ENCODE results near the gene UQCRQ.
A peak's percentile ranks its signal among the peaks of the same experiment; 100 is the strongest.

The UQCRQ gene

GRCh38 chr5:132866342-132867045 lies at the start of gene UQCRQ, which contains the start of gene GDF9:
UQCRQ (plus strand) TSS chr5:132866642; CDS start chr5:132866882, 240 bp downstream.
GDF9 (minus strand) TSS chr5:132866469; CDS start chr5:132864533, 1,936 bp downstream.
- DNase-seq = peak; percentile 74 to 90

GRCh38 chr5:132817011-132817410 lies 49.4 kb upstream of the UQCRQ start:
- DNase-seq = no peak

GRCh38 chr5:132819468-132819867 lies 47.0 kb upstream of the UQCRQ start:
- no peak for DNase-seq

GRCh38 chr5:132820162-132820754 lies 46.2 kb upstream of the UQCRQ start:
- DNase-seq = peak; percentile 56 to 69

- DNase-seq = no peak
These were observed 45.1 kb upstream of the UQCRQ start for GRCh38 chr5:132821350-132821749.

- DNase-seq = no peak
These were observed 44.7 kb upstream of the UQCRQ start for GRCh38 chr5:132821791-132822190.

- no peak for DNase-seq
These were observed 43.6 kb upstream of the UQCRQ start for GRCh38 chr5:132822650-132823480.

- no peak for DNase-seq
These were observed 42.9 kb upstream of the UQCRQ start for GRCh38 chr5:132823481-132824050.

GRCh38 chr5:132824426-132824825 lies 42.0 kb upstream of the UQCRQ start:
- DNase-seq = no peak

- no peak for DNase-seq
These were observed 41.2 kb upstream of the UQCRQ start for GRCh38 chr5:132825033-132825833.

- no peak for DNase-seq
These were observed 40.5 kb upstream of the UQCRQ start for GRCh38 chr5:132825834-132826391.

- DNase-seq = no peak
These were observed 39.9 kb upstream of the UQCRQ start for GRCh38 chr5:132826424-132827082.

- no peak for DNase-seq
These were observed 38.3 kb upstream of the UQCRQ start for GRCh38 chr5:132827943-132828673.

- DNase-seq = no peak
These were observed 37.5 kb upstream of the UQCRQ start for GRCh38 chr5:132828846-132829494.

GRCh38 chr5:132829742-132830435 lies 36.6 kb upstream of the UQCRQ start:
- peak; percentile 15 to 41 for DNase-seq

- DNase-seq = peak in 1 of 2 experiments; percentile 28
These were observed 35.9 kb upstream of the UQCRQ start, which contains the start of gene SHROOM1 for GRCh38 chr5:132830436-132831094. SHROOM1 (minus strand) TSS chr5:132830647; CDS start chr5:132826140, 4,507 bp downstream.

GRCh38 chr5:132831095-132831860 lies 35.2 kb upstream of the UQCRQ start:
- no peak for DNase-seq

GRCh38 chr5:132832612-132833011 lies 33.8 kb upstream of the UQCRQ start:
- no peak for DNase-seq
